Measurements from ENCODE around the gene CENPU.

DNA sequence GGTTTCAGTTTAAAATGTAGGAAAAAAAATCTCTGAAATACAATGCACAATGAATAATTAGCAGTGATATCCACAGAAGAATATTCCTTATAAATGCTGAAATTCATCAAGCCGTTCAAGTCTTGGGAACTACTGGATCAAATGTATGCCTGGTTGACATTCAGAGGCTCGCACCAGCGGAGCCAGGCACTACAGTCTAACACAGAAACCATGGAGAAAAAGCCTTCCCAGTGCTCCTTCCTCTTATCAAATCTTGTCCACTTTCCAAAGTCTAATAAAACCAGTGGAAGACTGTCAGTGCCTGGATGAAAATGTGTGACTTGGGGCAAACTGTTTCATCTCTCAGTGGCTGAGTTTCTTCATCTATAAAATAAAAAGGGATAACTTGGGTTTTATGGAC, 35.9 kb downstream of the CENPU start:
- TF ChIP-seq, protein P1, sequence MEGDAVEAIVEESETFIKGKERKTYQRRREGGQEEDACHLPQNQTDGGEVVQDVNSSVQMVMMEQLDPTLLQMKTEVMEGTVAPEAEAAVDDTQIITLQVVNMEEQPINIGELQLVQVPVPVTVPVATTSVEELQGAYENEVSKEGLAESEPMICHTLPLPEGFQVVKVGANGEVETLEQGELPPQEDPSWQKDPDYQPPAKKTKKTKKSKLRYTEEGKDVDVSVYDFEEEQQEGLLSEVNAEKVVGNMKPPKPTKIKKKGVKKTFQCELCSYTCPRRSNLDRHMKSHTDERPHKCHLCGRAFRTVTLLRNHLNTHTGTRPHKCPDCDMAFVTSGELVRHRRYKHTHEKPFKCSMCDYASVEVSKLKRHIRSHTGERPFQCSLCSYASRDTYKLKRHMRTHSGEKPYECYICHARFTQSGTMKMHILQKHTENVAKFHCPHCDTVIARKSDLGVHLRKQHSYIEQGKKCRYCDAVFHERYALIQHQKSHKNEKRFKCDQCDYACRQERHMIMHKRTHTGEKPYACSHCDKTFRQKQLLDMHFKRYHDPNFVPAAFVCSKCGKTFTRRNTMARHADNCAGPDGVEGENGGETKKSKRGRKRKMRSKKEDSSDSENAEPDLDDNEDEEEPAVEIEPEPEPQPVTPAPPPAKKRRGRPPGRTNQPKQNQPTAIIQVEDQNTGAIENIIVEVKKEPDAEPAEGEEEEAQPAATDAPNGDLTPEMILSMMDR (conservative IDR thresholded peaks at IDR 0.05), result no peak
- TF ChIP-seq EZH2 (IDR thresholded peaks at IDR 0.05; ENCODE audit: low read depth), result no peak
